ENCODE data around the gene GRIN1. TPM values are rescaled to one million over a fixed set of nuclear protein-coding genes. Genes with fewer than 3 reads are reported as not detected.

Gene GRIN1
- total RNA-seq, 1 experiment from 2014 or later = 0.52 TPM

DNA sequence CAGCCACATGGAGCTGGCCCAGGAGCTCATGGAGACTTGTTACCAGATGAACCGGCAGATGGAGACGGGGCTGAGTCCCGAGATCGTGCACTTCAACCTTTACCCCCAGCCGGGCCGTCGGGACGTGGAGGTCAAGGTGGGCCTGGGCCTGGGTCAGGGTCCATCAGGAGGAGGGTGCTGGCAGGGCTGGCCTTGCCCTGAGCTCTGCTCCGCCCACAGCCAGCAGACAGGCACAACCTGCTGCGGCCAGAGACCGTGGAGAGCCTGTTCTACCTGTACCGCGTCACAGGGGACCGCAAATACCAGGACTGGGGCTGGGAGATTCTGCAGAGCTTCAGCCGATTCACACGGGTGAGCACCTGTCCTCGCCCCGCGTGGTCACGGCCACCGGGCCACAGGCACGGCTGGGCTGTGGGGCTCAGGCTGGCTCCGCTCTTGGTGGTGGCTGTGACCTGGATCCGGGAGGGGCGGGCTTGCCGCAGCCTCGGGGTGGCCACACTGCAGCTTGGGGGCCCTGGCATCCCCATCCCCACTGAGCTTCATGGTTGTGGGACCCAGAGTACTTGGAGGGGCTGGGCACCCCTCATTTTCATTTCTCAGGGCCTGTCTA, 31.5 kb upstream of the GRIN1 start:
- BruUV-seq (replicated peaks) = no TSS peak
- no peak for DNase-seq (ENCODE audit: low spot score)
- POLR2A ChIA-PET (ENCODE audit: low non-redundant PET) = no interaction called here
- H3K4me1 ChIP-seq (ENCODE audit: insufficient read depth, low read length, poor library complexity, severe bottlenecking) = no peaks in the 10 kb centered on the region
- H3K27ac ChIP-seq (ENCODE audit: low read depth, low read length, poor library complexity, severe bottlenecking) = no peak overlapping the region
- no peak overlapping the region for H3K4me3 ChIP-seq (ENCODE audit: low read depth, low read length, poor library complexity, severe bottlenecking)
- intact Hi-C loops (cut with micrococcal nuclease; ENCODE audit: unreplicated experiment) = no loop called here
- H3K27me3 ChIP-seq (replicated peaks; ENCODE audit: insufficient read depth, low read depth, low read length, poor library complexity) = no peaks in the 10 kb centered on the region
- TF ChIP-seq EZH2 (IDR thresholded peaks at IDR 0.05; ENCODE audit: borderline replicate concordance, low read depth, low read length, poor library complexity, severe bottlenecking) = no peak
- TF ChIP-seq, protein P1, sequence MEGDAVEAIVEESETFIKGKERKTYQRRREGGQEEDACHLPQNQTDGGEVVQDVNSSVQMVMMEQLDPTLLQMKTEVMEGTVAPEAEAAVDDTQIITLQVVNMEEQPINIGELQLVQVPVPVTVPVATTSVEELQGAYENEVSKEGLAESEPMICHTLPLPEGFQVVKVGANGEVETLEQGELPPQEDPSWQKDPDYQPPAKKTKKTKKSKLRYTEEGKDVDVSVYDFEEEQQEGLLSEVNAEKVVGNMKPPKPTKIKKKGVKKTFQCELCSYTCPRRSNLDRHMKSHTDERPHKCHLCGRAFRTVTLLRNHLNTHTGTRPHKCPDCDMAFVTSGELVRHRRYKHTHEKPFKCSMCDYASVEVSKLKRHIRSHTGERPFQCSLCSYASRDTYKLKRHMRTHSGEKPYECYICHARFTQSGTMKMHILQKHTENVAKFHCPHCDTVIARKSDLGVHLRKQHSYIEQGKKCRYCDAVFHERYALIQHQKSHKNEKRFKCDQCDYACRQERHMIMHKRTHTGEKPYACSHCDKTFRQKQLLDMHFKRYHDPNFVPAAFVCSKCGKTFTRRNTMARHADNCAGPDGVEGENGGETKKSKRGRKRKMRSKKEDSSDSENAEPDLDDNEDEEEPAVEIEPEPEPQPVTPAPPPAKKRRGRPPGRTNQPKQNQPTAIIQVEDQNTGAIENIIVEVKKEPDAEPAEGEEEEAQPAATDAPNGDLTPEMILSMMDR (conservative IDR thresholded peaks at IDR 0.05; ENCODE audit: low read depth, low read length) = no peak
- H3K36me3 ChIP-seq (ENCODE audit: insufficient read depth, low read length, poor library complexity, severe bottlenecking) = peaks cover 46% of the 10 kb centered on the region
- CTCF ChIA-PET = no interaction called here
- peaks cover 10% of the 10 kb centered on the region for H3K9me3 ChIP-seq (ENCODE audit: low read depth, low read length, poor library complexity, severe bottlenecking)

DNA sequence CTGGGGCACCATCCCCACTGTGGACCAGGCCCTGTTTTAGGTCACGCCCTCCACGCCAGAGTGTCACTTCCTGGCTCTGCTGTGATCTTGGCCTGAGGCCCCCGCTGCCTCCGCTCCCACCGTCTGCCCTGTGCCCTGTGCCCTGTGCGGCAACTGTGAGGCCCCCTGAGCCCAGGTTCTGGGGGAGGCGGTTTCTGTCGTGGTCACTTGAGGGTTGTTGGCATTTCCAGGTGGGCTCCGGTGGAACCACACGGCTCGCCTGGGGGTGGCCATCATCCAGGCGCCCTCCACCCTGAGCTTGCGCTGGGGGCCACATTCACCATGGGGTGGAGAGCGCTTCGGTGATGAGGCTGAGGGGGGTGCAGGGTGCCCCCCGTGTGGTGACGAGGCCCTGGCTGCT, 31.0 kb upstream of the GRIN1 start:
- H3K4me3 ChIP-seq (ENCODE audit: low read depth, low read length, poor library complexity, severe bottlenecking) = no peak overlapping the region
- H3K27ac ChIP-seq (ENCODE audit: low read depth, low read length, poor library complexity, severe bottlenecking) = no peak overlapping the region
- TF ChIP-seq, protein P1 (conservative IDR thresholded peaks at IDR 0.05; ENCODE audit: low read depth, low read length) = no peak
- no peak for TF ChIP-seq EZH2 (IDR thresholded peaks at IDR 0.05; ENCODE audit: borderline replicate concordance, low read depth, low read length, poor library complexity, severe bottlenecking)
- no peaks in the 10 kb centered on the region for H3K4me1 ChIP-seq (ENCODE audit: insufficient read depth, low read length, poor library complexity, severe bottlenecking)
- H3K27me3 ChIP-seq (replicated peaks; ENCODE audit: insufficient read depth, low read depth, low read length, poor library complexity) = no peaks in the 10 kb centered on the region
- ChIA-PET POLR2A (ENCODE audit: low non-redundant PET) (no interaction called here), CTCF (no interaction called here)
- BruUV-seq (replicated peaks) = no TSS peak
- peaks cover 4% of the 10 kb centered on the region for H3K9me3 ChIP-seq (ENCODE audit: low read depth, low read length, poor library complexity, severe bottlenecking)
- H3K36me3 ChIP-seq (ENCODE audit: insufficient read depth, low read length, poor library complexity, severe bottlenecking) = peaks cover 46% of the 10 kb centered on the region
- intact Hi-C loops (cut with micrococcal nuclease; ENCODE audit: unreplicated experiment) = no loop called here
- no peak for DNase-seq (ENCODE audit: low spot score)

DNA sequence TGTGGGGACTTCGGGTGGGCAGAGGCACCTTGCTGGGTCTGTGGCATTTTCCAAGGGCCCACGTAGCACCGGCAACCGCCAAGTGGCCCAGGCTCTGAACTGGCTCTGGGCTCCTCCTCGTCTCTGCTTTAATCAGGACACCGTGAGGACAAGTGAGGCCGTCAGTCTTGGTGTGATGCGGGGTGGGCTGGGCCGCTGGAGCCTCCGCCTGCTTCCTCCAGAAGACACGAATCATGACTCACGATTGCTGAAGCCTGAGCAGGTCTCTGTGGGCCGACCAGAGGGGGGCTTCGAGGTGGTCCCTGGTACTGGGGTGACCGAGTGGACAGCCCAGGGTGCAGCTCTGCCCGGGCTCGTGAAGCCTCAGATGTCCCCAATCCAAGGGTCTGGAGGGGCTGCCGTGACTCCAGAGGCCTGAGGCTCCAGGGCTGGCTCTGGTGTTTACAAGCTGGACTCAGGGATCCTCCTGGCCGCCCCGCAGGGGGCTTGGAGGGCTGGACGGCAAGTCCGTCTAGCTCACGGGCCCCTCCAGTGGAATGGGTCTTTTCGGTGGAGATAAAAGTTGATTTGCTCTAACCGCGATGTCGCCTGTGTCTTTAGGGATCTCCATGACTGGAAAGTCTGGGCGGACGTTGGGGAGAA, 30.2 kb upstream of the GRIN1 start:
- BruUV-seq (replicated peaks) = no TSS peak
- ChIA-PET POLR2A (ENCODE audit: low non-redundant PET) (no interaction called here), CTCF (no interaction called here)
- H3K4me3 ChIP-seq (ENCODE audit: low read depth, low read length, poor library complexity, severe bottlenecking) = no peak overlapping the region
- H3K9me3 ChIP-seq (ENCODE audit: low read depth, low read length, poor library complexity, severe bottlenecking) = no peaks in the 10 kb centered on the region
- H3K27ac ChIP-seq (ENCODE audit: low read depth, low read length, poor library complexity, severe bottlenecking) = no peak overlapping the region
- DNase-seq (ENCODE audit: low spot score) = no peak
- H3K36me3 ChIP-seq (ENCODE audit: insufficient read depth, low read length, poor library complexity, severe bottlenecking) = peaks cover 42% of the 10 kb centered on the region
- intact Hi-C loops (cut with micrococcal nuclease; ENCODE audit: unreplicated experiment) = no loop called here
- TF ChIP-seq, protein P1 (conservative IDR thresholded peaks at IDR 0.05; ENCODE audit: low read depth, low read length) = no peak
- no peak for TF ChIP-seq EZH2 (IDR thresholded peaks at IDR 0.05; ENCODE audit: borderline replicate concordance, low read depth, low read length, poor library complexity, severe bottlenecking)
- no peaks in the 10 kb centered on the region for H3K4me1 ChIP-seq (ENCODE audit: insufficient read depth, low read length, poor library complexity, severe bottlenecking)
- no peaks in the 10 kb centered on the region for H3K27me3 ChIP-seq (replicated peaks; ENCODE audit: insufficient read depth, low read depth, low read length, poor library complexity)

All from A673 (cell line).